NCI-H1048 (cell line): ENCODE results near the gene RDM1.

ENCODE experiments used
- DNase-seq: peaks from one replicate; lab custom pipeline; 2025; lab: John Stamatoyannopoulos, UW

RDM1 gene

DNA sequence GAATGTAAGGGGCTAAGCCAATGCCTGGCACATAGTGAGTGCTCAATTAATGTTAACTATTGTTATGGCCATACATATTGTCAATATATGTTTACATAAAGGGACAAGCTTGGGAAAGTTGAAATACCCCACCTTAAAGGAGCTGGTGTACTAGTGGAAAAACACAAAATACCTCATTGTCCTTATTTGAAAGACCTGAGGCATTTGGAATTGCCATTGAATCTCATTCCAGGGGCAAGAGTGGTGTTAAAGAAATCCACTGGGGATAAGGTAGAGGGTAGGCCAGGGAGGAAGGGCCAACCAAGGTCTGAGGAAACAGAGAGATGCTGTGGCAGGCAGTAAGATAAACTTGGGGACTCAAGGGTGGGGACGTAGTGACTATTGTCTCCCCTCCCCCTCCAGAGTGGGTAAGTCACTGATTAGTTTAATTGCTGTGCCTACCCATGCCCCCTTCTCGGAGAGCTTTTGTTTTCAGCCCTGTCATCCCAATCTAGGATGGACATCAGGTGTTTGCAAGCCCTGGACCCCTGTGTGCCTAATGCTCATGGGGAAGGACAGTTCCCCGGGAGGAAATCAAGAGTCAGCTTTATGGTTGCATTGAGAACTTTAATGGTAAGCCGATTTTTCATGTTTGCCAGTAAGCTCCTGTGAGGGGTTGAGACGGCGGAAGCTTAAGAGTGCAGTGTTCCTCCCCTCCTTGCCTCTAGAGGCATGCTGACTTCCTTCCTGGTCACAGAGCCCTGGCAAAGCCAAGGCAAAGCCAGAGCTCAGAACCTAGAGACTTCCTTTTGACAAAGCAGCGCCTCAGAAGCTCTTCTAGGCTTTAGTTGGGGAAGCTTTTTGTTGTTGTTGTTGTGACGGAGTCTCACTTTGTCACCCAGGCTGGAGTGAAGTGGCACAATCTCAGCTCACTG is 59.4 kb downstream of the RDM1 start:
- DNase-seq = no peak

DNA sequence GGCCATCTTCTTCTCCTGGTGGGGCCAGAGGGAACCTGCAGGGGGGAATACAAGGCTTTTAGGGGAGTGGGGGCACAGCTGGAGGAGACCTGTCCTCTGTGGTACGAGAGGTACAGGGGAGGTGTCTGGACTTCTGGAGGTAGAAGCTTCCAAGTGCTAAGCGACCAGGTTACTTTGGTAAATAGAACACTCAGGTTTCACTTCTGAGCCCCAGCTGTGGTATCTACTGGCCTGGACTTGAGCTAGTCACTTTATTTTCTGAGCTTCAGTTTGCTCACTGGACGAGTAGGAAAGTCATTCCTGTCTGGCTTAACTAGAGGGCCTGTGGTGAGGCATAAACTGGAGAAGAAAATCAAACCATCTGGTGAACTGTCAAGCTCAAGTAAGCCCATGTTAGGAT is 61.8 kb downstream of the RDM1 start, which contains the start of gene HEATR9:
HEATR9 (minus strand) TSS at position 155 of the 400 bp plus-strand sequence; CDS start at position 6, 149 bp downstream.
- no peak for DNase-seq
